Fibroblast of lung (primary cell): ENCODE measurements around the gene UQCC5. TPM values are rescaled to one million over a fixed set of nuclear protein-coding genes. Genes with fewer than 3 reads are reported as not detected.

Source experiments
- DNase-seq, 2 donors: peaks; one replicate each; pipeline versions ENCODE4 v3.0.0 to v3.0.0-alpha.2; 2010; ENCODE audit warnings: low read depth in 2 of 2
- H2AFZ ChIP-seq: 2 replicates; pipeline ENCODE4 v1.5.1; 2012; ENCODE audit warnings: low read length, control low read depth, inconsistent platforms
- H3K27ac ChIP-seq: 2 replicates; pipeline ENCODE4 v1.5.1; 2011; ENCODE audit warnings: low read length, control low read depth; ENCODE audit not compliant: insufficient read depth
- H3K27me3 ChIP-seq: 2 replicates; pipeline ENCODE4 v1.5.1; 2011; ENCODE audit warnings: mild to moderate bottlenecking, low read length; ENCODE audit not compliant: control insufficient read depth, insufficient read depth
- H3K36me3 ChIP-seq: 2 replicates; pipeline ENCODE4 v1.5.1; 2011; ENCODE audit warnings: low read length; ENCODE audit not compliant: control insufficient read depth, insufficient read depth
- H3K4me1 ChIP-seq: 2 replicates; pipeline ENCODE4 v1.5.1; 2011; ENCODE audit warnings: low read length; ENCODE audit not compliant: control insufficient read depth, insufficient read depth; ENCODE audit errors: extremely low read depth
- H3K4me2 ChIP-seq: 2 replicates; pipeline ENCODE4 v1.5.1; 2011; ENCODE audit warnings: low read length, control low read depth; ENCODE audit not compliant: insufficient read depth; ENCODE audit errors: extremely low read depth
- H3K4me3 ChIP-seq, 4 experiments: fragments of 200-600 bp in 1 of 4; sonication (generic) in 1 of 4; replicated peaks in 1 of 4; 2 replicates each; pipeline ENCODE4 v1.5.1; 2011 to 2016; ENCODE audit warnings: low read length in 4 of 4, low read depth in 3 of 4, mild to moderate bottlenecking in 3 of 4, control low read depth in 2 of 4, inconsistent platforms in 1 of 4, mixed read lengths in 1 of 4; ENCODE audit not compliant: insufficient read depth in 1 of 4; ENCODE audit errors: control extremely low read depth in 1 of 4
- H3K79me2 ChIP-seq: 2 replicates; pipeline ENCODE4 v1.5.1; 2012; ENCODE audit warnings: mild to moderate bottlenecking, low read length, inconsistent platforms; ENCODE audit not compliant: control insufficient read depth, insufficient read depth
- H3K9ac ChIP-seq: 2 replicates; pipeline ENCODE4 v1.5.1; 2011; ENCODE audit warnings: mild to moderate bottlenecking, low read length, control low read depth; ENCODE audit not compliant: insufficient read depth
- H3K9me3 ChIP-seq: 2 replicates; pipeline ENCODE4 v1.5.1; 2012; ENCODE audit warnings: low read depth, low read length; ENCODE audit not compliant: control insufficient read depth, insufficient read depth
- H4K20me1 ChIP-seq: 2 replicates; pipeline ENCODE4 v1.5.1; 2011; ENCODE audit warnings: low read length; ENCODE audit not compliant: control insufficient read depth, insufficient read depth; ENCODE audit errors: extremely low read depth
- CTCF ChIP-seq, 2 donors: IDR thresholded peaks in 1 of 2; conservative IDR thresholded peaks in 1 of 2; 1 replicate in 1 of 2; 2 replicates in 1 of 2; pipeline ENCODE4 v1.5.1; 2011 to 2012; ENCODE audit warnings: low read length in 2 of 2, control low read depth in 1 of 2, inconsistent platforms in 1 of 2, low read depth in 1 of 2, mild to moderate bottlenecking in 1 of 2
- EZH2 ChIP-seq: IDR thresholded peaks from 2 replicates; pipeline ENCODE4 v1.5.1; 2012; ENCODE audit warnings: low read length, control low read depth, mild to moderate bottlenecking; ENCODE audit errors: missing control alignments
- polyA plus RNA-seq, 2 donors: library from polyadenylated mRNA; depleted of rRNA in 1 of 2; stranded (reverse) in 1 of 2; unstranded in 1 of 2; fragments of >200 nt; gene quantifications; 2 replicates each; pipeline ENCODE4 v1.2.1, GENCODE V29; 2011 to 2012; ENCODE audit warnings: missing spikeins in 1 of 2
- total RNA-seq: library from RNA; depleted of rRNA; stranded (reverse); fragments of >200 nt; gene quantifications from 2 replicates; pipeline ENCODE4 v1.2.1, GENCODE V29; 2014

Gene UQCC5
- total and polyA plus RNA-seq, 2 donors (not counting 1 experiment from before 2014, with no cell fraction given) = 9.4 to 13.8 TPM

GRCh38 chr3:52570076-52570475, 33.7 kb downstream of the UQCC5 start:
- Histone ChIP-seq H3K36me3 (peaks cover 3% of the 10 kb centered on the region), H3K4me3 (no peak overlapping the region), H3K9ac (no peak overlapping the region), H2AFZ (no peak overlapping the region), H3K27me3 (no peaks in the 10 kb centered on the region), H3K4me1 (peaks cover 2% of the 10 kb centered on the region), H3K79me2 (no peaks in the 10 kb centered on the region), H4K20me1 (no peaks in the 10 kb centered on the region), H3K4me2 (no peak overlapping the region), H3K27ac (no peak overlapping the region), H3K9me3 (no peaks in the 10 kb centered on the region)
- no peak for TF ChIP-seq EZH2
- no peak for TF ChIP-seq CTCF (conservative IDR thresholded peaks at IDR 0.05 in 1 of 2, IDR thresholded peaks at IDR 0.05 in 1 of 2; ENCODE audit: low read depth in 1 of 2, low read length in 2 of 2)
- peak in 1 of 2 donors; percentile 71 for DNase-seq

GRCh38 chr3:52572221-52572620, 35.8 kb downstream of the UQCC5 start:
- H3K4me1 ChIP-seq = peaks cover 2% of the 10 kb centered on the region
- peaks cover 3% of the 10 kb centered on the region for H3K36me3 ChIP-seq
- no peak overlapping the region for H3K4me2 ChIP-seq
- no peaks in the 10 kb centered on the region for H3K27me3 ChIP-seq
- H3K79me2 ChIP-seq = no peaks in the 10 kb centered on the region
- H2AFZ ChIP-seq = no peak overlapping the region
- no peak overlapping the region for H3K27ac ChIP-seq
- no peaks in the 10 kb centered on the region for H4K20me1 ChIP-seq
- H3K4me3 ChIP-seq = no peak overlapping the region
- H3K9ac ChIP-seq = no peak overlapping the region
- H3K9me3 ChIP-seq = no peaks in the 10 kb centered on the region
- DNase-seq = no peak
- TF ChIP-seq CTCF (conservative IDR thresholded peaks at IDR 0.05 in 1 of 2, IDR thresholded peaks at IDR 0.05 in 1 of 2; ENCODE audit: low read depth in 1 of 2, low read length in 2 of 2) (no peak), EZH2 (no peak)

- Histone ChIP-seq H3K36me3 (peaks cover 9% of the 10 kb centered on the region), H3K4me2 (no peak overlapping the region), H3K9me3 (no peaks in the 10 kb centered on the region), H3K4me3 (no peak overlapping the region), H4K20me1 (no peaks in the 10 kb centered on the region), H2AFZ (no peak overlapping the region), H3K27me3 (no peaks in the 10 kb centered on the region), H3K79me2 (no peaks in the 10 kb centered on the region), H3K27ac (no peak overlapping the region), H3K4me1 (peaks cover 2% of the 10 kb centered on the region), H3K9ac (no peak overlapping the region)
- TF ChIP-seq CTCF (conservative IDR thresholded peaks at IDR 0.05 in 1 of 2, IDR thresholded peaks at IDR 0.05 in 1 of 2; ENCODE audit: low read depth in 1 of 2, low read length in 2 of 2) (no peak), EZH2 (no peak)
- peak in 1 of 2 donors; percentile 25 for DNase-seq
Measured at GRCh38 chr3:52574056-52574965, 37.9 kb downstream of the UQCC5 start.

Other genes with a start within 250 kb of the UQCC5 start
- gene GLYCTK, start 248.8 kb upstream of the UQCC5 start, total RNA-seq = 3.3 and 6.9 TPM in 2 replicates
- 4.5 and 6.5 TPM in 2 replicates for gene GLYCTK, start 248.8 kb upstream of the UQCC5 start, polyA plus RNA-seq
- 1.8 and 3.0 TPM in 2 replicates for gene DNAH1, start 220.3 kb upstream of the UQCC5 start, total RNA-seq
- gene DNAH1, start 220.3 kb upstream of the UQCC5 start, polyA plus RNA-seq = 0.72 and 1.9 TPM in 2 replicates
- 70.7 and 75.5 TPM in 2 replicates for gene BAP1, start 126.6 kb upstream of the UQCC5 start, total RNA-seq
- gene BAP1, start 126.6 kb upstream of the UQCC5 start, polyA plus RNA-seq = 37.0 and 42.4 TPM in 2 replicates
- gene PHF7, start 125.9 kb upstream of the UQCC5 start, total RNA-seq = 3.1 and 5.0 TPM in 2 replicates
- gene PHF7, start 125.9 kb upstream of the UQCC5 start, polyA plus RNA-seq = 5.2 and 5.5 TPM in 2 replicates
- under 0.01 and 0.17 TPM in 2 replicates for gene SEMA3G, start 91.5 kb upstream of the UQCC5 start, total RNA-seq
- 0.02 TPM in 1 of 2 replicates, not detected in the other for gene SEMA3G, start 91.5 kb upstream of the UQCC5 start, polyA plus RNA-seq
- gene TNNC1, start 82.6 kb upstream of the UQCC5 start, total RNA-seq = 0.33 and 0.51 TPM in 2 replicates
- 0.69 and 0.89 TPM in 2 replicates for gene TNNC1, start 82.6 kb upstream of the UQCC5 start, polyA plus RNA-seq
- gene NISCH, start 81.0 kb upstream of the UQCC5 start, total RNA-seq = 51.4 and 69.9 TPM in 2 replicates
- 30.8 and 31.1 TPM in 2 replicates for gene NISCH, start 81.0 kb upstream of the UQCC5 start, polyA plus RNA-seq
- under 0.01 TPM in 2 replicates for gene STAB1, start 41.3 kb upstream of the UQCC5 start, total RNA-seq
- 0.03 and 0.09 TPM in 2 replicates for gene STAB1, start 41.3 kb upstream of the UQCC5 start, polyA plus RNA-seq
- 18.0 and 20.3 TPM in 2 replicates for gene NT5DC2, start 2.7 kb upstream of the UQCC5 start, total RNA-seq
- 61.5 and 83.6 TPM in 2 replicates for gene NT5DC2, start 2.7 kb upstream of the UQCC5 start, polyA plus RNA-seq
- 97.3 and 112 TPM in 2 replicates for gene PBRM1, start 149.3 kb downstream of the UQCC5 start, total RNA-seq
- 36.2 and 37.2 TPM in 2 replicates for gene PBRM1, start 149.3 kb downstream of the UQCC5 start, polyA plus RNA-seq
- gene GNL3, start 149.4 kb downstream of the UQCC5 start, total RNA-seq = 99.9 and 145 TPM in 2 replicates
- 71.5 and 75.2 TPM in 2 replicates for gene GNL3, start 149.4 kb downstream of the UQCC5 start, polyA plus RNA-seq
- gene GLT8D1, start 169.2 kb downstream of the UQCC5 start, total RNA-seq = 107 and 116 TPM in 2 replicates
- 99.6 and 160 TPM in 2 replicates for gene GLT8D1, start 169.2 kb downstream of the UQCC5 start, polyA plus RNA-seq
- 46.0 and 49.0 TPM in 2 replicates for gene SPCS1, start 169.5 kb downstream of the UQCC5 start, total RNA-seq
- 134 and 151 TPM in 2 replicates for gene SPCS1, start 169.5 kb downstream of the UQCC5 start, polyA plus RNA-seq
- gene NEK4, start 234.3 kb downstream of the UQCC5 start, total RNA-seq = 21.3 and 24.9 TPM in 2 replicates
- 12.7 and 16.0 TPM in 2 replicates for gene NEK4, start 234.3 kb downstream of the UQCC5 start, polyA plus RNA-seq
- gene ITIH1, start 241.0 kb downstream of the UQCC5 start, total RNA-seq = not detected in 2 replicates
- not detected in 2 replicates for gene ITIH1, start 241.0 kb downstream of the UQCC5 start, polyA plus RNA-seq